OCI-LY3 (cell line): ENCODE data around the gene PLBD2.

ENCODE experiments used
- CTCF ChIP-seq: fragments of 200-600, 300-600 bp; sonication (generic); IDR thresholded peaks from 2 replicates; pipeline ENCODE4 v1.5.1; 2014; ENCODE audit warnings: antibody characterized with exemption, low read length, low read depth
- EZH2phosphoT487 ChIP-seq: fragments of 200-600 bp; shearing (Covaris generic); IDR thresholded peaks from 2 replicates; pipeline ENCODE4 v1.6.1; 2018; ENCODE audit warnings: antibody characterized with exemption, mixed run types, low read depth

DNA sequence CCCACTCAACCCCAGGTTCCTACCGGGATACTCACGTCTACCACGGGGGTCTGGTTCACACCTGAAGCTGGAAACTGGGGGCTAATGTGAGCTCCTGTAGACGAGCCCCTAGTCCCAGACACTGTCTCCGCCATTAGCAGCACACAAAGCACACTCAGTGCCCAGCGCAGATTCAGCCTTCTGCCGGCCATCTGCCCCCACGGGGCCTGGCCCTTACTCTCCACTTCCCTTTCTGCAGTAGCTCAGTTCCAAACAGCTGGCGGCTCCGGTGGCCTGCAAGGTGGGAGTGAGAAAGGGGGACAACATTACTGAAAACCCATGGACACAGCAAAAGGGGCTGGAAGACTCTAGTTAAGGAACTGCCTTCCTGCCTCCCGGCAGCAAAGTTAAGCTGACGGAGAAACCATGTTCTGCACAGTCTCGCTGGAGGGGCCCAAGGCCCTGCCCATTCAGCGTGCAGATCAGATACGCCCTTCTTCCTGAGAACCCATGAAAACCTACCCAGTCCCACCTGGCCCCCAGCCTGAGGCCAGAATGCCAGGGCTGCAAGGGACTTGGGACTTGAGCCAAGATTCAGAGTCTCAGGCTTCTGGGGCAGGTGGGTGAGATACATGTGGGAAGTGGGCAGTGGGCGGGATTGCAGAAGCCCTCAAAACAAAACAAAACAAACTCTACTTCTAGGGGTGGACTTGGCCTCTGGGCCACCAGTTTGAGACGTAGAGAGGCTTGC is 25.5 kb upstream of the PLBD2 start:
- no peak for TF ChIP-seq CTCF
- no peak for TF ChIP-seq EZH2phosphoT487
